Peyer's patch (tissue), 4 donors: Measurements from ENCODE around the gene IL11RA. TPM values are rescaled to one million over a fixed set of nuclear protein-coding genes. Genes with fewer than 3 reads are reported as not detected.

Experiments
- DNase-seq, 3 donors: peaks; one replicate each; pipeline ENCODE4 v3.0.0-alpha.2; 2017 to 2019
- H3K27ac ChIP-seq, 4 donors: fragments of 200-600 bp; sonication (generic); one replicate each; pipeline ENCODE4 v1.5.1; 2016 to 2019
- H3K27me3 ChIP-seq, 2 donors: fragments of 200-600 bp; sonication (generic); one replicate each; pipeline ENCODE4 v1.5.1; 2019
- H3K36me3 ChIP-seq, 3 donors: fragments of 200-600 bp; sonication (generic); one replicate each; pipeline ENCODE4 v1.5.1; 2016 to 2019
- H3K4me1 ChIP-seq, 4 donors: fragments of 200-600 bp; sonication (generic); one replicate each; pipeline ENCODE4 v1.5.1; 2016 to 2019
- H3K4me3 ChIP-seq, 4 donors: fragments of 200-600 bp; sonication (generic); 1 replicate in 3 of 4; 2 replicates in 1 of 4; pipeline ENCODE4 v1.5.1; 2016 to 2019; ENCODE audit warnings: mild to moderate bottlenecking in 1 of 4
- H3K9me3 ChIP-seq, 4 donors: fragments of 200-600 bp; sonication (generic); one replicate each; pipeline ENCODE4 v1.5.1; 2016 to 2019; ENCODE audit warnings: mild to moderate bottlenecking in 1 of 4
- POLR2A ChIP-seq, 2 donors: fragments of 450-650 bp; IDR thresholded peaks; one replicate each; pipeline ENCODE4 v1.5.1; 2017; ENCODE audit warnings: antibody characterized with exemption in 2 of 2, mild to moderate bottlenecking in 2 of 2, moderate library complexity in 2 of 2
- small RNA-seq, 2 donors: library from RNA; depleted of rRNA; stranded (forward); fragments of <200 nt; gene quantifications; one replicate each; pipeline ENCODE3, GENCODE V24; 2016
- total RNA-seq, 4 donors: library from RNA; depleted of rRNA; stranded (reverse); fragments of >200 nt; gene quantifications; one replicate each; pipeline ENCODE4 v1.1.0, GENCODE V29; 2016
- TF ChIP-seq, protein P1 (sequence below), 6 experiments: fragments of 450-650 bp in 4 of 6; fragments of 200-600 bp in 2 of 6; sonication (generic) in 1 of 6; IDR thresholded peaks; one replicate each; pipeline ENCODE4 v1.5.1; 2017 to 2019; ENCODE audit warnings: antibody characterized with exemption in 6 of 6, mild to moderate bottlenecking in 3 of 6, moderate library complexity in 1 of 6

The IL11RA gene
- total RNA-seq, 4 donors from 2014 or later = 37.8 to 98.3 (median 58.0) TPM

DNA sequence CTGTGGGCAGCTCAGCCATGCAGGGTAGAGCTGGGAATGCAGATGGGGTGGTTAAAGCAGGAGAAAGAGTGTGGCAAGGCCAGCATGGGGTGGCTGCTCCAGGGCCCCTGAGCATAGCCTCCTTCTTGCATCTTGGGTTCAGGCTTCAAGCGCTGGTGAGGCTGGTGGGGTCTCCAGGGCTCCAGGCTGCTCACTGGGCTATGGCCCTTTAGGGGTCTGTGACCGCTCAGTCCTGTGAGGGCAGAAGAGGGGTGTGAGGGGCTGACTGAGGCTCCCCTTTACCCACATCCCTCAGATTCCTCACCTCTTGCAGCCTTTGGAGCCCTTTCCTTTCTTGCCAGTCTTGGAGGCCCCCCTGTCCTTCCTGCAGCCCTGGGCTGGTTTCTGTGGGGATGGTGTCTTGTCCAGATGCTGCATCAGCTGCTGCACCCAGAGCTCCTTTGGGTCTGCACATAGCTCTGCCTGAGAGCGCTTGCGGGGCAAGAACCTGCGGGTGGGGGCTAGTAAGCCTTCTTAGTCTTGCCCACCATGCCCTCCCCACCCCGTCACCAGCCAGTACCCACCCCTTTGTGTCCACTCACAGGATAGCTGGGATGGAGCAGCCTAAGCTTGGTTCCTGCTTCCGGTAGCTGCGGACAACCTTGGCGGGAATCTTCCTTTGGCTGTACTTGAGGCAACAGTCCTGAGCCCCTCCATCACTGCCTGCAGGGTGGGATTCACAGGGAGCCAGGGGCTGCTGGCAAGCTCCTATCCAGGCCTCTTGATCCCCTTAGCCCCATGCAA lies 57.4 kb downstream of the IL11RA start:
- Histone ChIP-seq H3K27me3 (no peaks in the 10 kb centered on the region), H3K9me3 (no peaks in the 10 kb centered on the region), H3K36me3 (no peaks in the 10 kb centered on the region), H3K4me3 (no peak overlapping the region), H3K4me1 (no peaks in the 10 kb centered on the region), H3K27ac (peak overlapping the region in 1 of 4 donors; percentile 31)
- TF ChIP-seq, protein P1, sequence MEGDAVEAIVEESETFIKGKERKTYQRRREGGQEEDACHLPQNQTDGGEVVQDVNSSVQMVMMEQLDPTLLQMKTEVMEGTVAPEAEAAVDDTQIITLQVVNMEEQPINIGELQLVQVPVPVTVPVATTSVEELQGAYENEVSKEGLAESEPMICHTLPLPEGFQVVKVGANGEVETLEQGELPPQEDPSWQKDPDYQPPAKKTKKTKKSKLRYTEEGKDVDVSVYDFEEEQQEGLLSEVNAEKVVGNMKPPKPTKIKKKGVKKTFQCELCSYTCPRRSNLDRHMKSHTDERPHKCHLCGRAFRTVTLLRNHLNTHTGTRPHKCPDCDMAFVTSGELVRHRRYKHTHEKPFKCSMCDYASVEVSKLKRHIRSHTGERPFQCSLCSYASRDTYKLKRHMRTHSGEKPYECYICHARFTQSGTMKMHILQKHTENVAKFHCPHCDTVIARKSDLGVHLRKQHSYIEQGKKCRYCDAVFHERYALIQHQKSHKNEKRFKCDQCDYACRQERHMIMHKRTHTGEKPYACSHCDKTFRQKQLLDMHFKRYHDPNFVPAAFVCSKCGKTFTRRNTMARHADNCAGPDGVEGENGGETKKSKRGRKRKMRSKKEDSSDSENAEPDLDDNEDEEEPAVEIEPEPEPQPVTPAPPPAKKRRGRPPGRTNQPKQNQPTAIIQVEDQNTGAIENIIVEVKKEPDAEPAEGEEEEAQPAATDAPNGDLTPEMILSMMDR (IDR thresholded peaks at IDR 0.05) = no peak
- no peak for TF ChIP-seq POLR2A (IDR thresholded peaks at IDR 0.05)
- no peak for DNase-seq

DNA sequence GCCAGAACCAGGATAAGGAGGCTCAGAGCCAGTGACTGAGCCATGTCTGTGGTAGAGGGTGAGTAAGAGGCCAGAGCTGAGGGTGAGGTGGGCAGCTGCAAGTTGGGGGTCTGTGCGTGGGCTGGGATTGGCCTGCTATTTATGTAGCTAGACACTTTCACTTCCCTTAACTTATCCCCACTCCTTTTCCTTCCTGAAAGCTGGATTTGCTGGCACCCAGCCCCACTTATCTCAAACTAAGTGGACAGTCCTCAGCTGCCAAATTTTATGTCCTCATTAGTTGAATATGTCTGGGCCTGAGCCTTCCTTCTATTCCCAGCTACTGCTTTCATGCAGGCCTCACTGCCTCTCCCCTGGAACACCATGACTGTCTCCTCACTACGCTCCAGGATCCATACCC lies 58.0 kb downstream of the IL11RA start, which contains the start of gene CCL21:
Gene CCL21, minus strand, starts transcription at position 114 of the 400 bp plus-strand sequence. Its CDS starts 70 bp downstream, at position 44.
- no peaks in the 10 kb centered on the region for H3K9me3 ChIP-seq
- DNase-seq = peak in 1 of 3 donors; percentile 20
- H3K4me3 ChIP-seq = no peak within 1 kb of the TSS
- TF ChIP-seq, protein P1 (IDR thresholded peaks at IDR 0.05) = no peak
- no peak for TF ChIP-seq POLR2A (IDR thresholded peaks at IDR 0.05)
- H3K36me3 ChIP-seq = no peaks in the 10 kb centered on the region
- no peaks in the 10 kb centered on the region for H3K4me1 ChIP-seq
- H3K27me3 ChIP-seq = no peaks in the 10 kb centered on the region
- peak within 1 kb of the TSS in 1 of 4 donors; percentile 31 for H3K27ac ChIP-seq

Small RNA genes lying within 50 kb of the gene (small RNA-seq; reads per million reads assigned to genes)
- 0 reads per million in 2 donors for gene CCL27

Other genes starting within 250 kb of the IL11RA start
- 10 to 100 TPM in 2 of 4 donors, 1 to 10 TPM in 2; 6.0 to 13.2 (median 9.5) TPM for gene FAM219A, start 193.6 kb upstream of the IL11RA start, total RNA-seq
- gene DNAI1, start 193.4 kb upstream of the IL11RA start, total RNA-seq = not detected
- 1 to 10 TPM in 2 of 4 donors, not detected in 2; 1.8 to 3.3 TPM for gene ENHO, start 129.2 kb upstream of the IL11RA start, total RNA-seq
- gene CNTFR, start 62.5 kb upstream of the IL11RA start, total RNA-seq = 10 to 100 TPM in 3 of 4 donors, 1 to 10 TPM in 1; 1.7 to 24.6 (median 15.6) TPM
- gene RPP25L, start 40.1 kb upstream of the IL11RA start, total RNA-seq = 10 to 100 TPM; 28.9 to 83.5 (median 54.8) TPM
- 10 to 100 TPM; 37.4 to 70.1 (median 47.5) TPM for gene DCTN3, start 31.7 kb upstream of the IL11RA start, total RNA-seq
- under 1 TPM in 1 of 4 donors, not detected in 3; 0.53 TPM for gene ARID3C, start 23.1 kb upstream of the IL11RA start, total RNA-seq
- 100 to 1,000 TPM in 3 of 4 donors, 10 to 100 TPM in 1; 63.5 to 138 (median 111) TPM for gene SIGMAR1, start 14.4 kb upstream of the IL11RA start, total RNA-seq
- 100 to 1,000 TPM; 111 to 310 (median 185) TPM for gene GALT, start 5.5 kb upstream of the IL11RA start, total RNA-seq
- not detected for gene CCL27, start 10.5 kb downstream of the IL11RA start, total RNA-seq
- not detected for gene CCL19, start 39.1 kb downstream of the IL11RA start, total RNA-seq
- gene CCL21, start 58.0 kb downstream of the IL11RA start, total RNA-seq = 10 to 100 TPM; 54.7 to 85.2 (median 70.3) TPM